GM12878 (cell line): ENCODE measurements around the gene SIGLEC5.

ENCODE experiments used
- FOXK2 ChIP-seq: fragments of 450-650 bp; IDR thresholded peaks from 2 replicates; pipeline ENCODE4 v1.6.1; 2017; ENCODE audit warnings: mild to moderate bottlenecking, moderate library complexity
- NR2C2 ChIP-seq: IDR thresholded peaks from 2 replicates; pipeline ENCODE4 v1.6.1; 2011; ENCODE audit warnings: borderline replicate concordance, low read depth; ENCODE audit not compliant: control insufficient read depth, insufficient read length
- POLR2AphosphoS5 ChIP-seq: IDR thresholded peaks from 2 replicates; pipeline ENCODE4 v1.6.1; 2011; ENCODE audit warnings: mild to moderate bottlenecking, low read length, inconsistent platforms
- TF ChIP-seq, protein P1 (sequence below): IDR thresholded peaks from 2 replicates; pipeline ENCODE4 v1.6.1; 2011; ENCODE audit warnings: low read depth, mild to moderate bottlenecking, low read length, moderate library complexity, borderline replicate concordance; ENCODE audit errors: extremely low read depth

DNA sequence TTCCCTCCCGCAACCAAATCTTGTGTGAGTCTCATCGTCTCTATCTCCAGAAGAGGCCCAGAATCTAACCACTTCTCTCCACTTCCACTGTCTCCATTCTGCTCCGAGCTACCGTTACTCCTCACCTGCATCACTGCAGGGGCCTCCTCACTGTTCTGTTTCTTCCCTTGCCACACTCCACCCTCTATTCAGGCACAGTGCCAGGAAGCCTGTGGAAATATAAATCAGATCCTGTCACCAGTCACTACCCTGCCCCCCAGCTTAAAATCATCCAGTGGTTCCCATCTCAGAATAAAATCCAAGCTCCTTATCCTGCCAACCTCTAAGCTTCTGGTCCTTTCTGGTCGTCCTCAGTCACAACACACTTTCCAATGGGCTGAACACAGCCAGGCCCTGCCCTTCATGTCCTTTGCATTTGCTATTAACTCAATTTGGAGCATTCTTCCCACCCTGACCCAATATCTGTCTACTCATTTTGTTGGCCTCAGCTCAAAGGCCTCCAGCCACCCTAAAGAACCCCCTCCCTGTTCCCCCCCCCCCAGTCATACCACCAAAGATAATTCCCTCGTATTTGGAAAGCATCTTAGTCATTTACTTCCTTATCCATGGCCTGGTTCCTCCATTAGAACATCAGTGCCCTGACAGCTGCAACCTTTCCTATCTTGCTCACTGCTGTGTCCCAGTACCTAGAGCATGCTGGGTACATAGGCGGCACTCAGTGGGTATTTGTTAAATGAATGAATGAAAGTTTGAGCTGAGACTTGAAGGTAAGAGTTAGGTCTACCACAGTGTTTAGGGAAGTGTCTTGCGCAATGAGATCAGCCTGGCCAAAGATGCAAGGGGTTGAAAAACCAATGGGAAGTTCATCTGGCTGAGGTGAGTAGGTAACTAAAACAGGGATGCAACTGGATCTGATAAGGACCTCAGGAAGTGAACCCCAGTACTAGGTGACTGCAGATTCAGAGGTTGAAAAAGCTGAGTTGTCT is 34.7 kb downstream of the SIGLEC5 start:
- TF ChIP-seq POLR2AphosphoS5 (no peak), NR2C2 (no peak), FOXK2 (no peak)
- TF ChIP-seq, protein P1, sequence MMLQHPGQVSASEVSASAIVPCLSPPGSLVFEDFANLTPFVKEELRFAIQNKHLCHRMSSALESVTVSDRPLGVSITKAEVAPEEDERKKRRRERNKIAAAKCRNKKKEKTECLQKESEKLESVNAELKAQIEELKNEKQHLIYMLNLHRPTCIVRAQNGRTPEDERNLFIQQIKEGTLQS, result no peak
